ENCODE results near the gene TMEM45A. TPM values are rescaled to one million over a fixed set of nuclear protein-coding genes. Genes with fewer than 3 reads are reported as not detected.

TMEM45A gene
- polyA plus RNA-seq, 1 donor from 2014 or later, result 2.4 TPM

GRCh38 chr3:100489118-100489517 is 3.3 kb upstream of the TMEM45A start:
- Histone ChIP-seq H3K36me3 (ENCODE audit: insufficient read depth, low read length) (no peaks in the 10 kb centered on the region), H2AFZ (ENCODE audit: low read depth, low read length) (no peak overlapping the region), H4K20me1 (ENCODE audit: insufficient read depth) (no peaks in the 10 kb centered on the region), H3K4me2 (ENCODE audit: low read length) (no peak overlapping the region), H3K9me2 (ENCODE audit: insufficient read depth, low read length) (no peaks in the 10 kb centered on the region), H3K27ac (ENCODE audit: low read length) (no peak overlapping the region), H3K27me3 (ENCODE audit: insufficient read depth, low read depth, low read length) (no peaks in the 10 kb centered on the region), H3K4me3 (ENCODE audit: low read length) (no peak overlapping the region), H3K79me2 (replicated peaks; ENCODE audit: insufficient read depth, low read length) (no peaks in the 10 kb centered on the region), H3K9me3 (ENCODE audit: low read length) (no peaks in the 10 kb centered on the region), H3F3A (ENCODE audit: insufficient read depth, low read length, poor library complexity, severe bottlenecking) (peaks cover 3% of the 10 kb centered on the region), H3K9ac (ENCODE audit: low read length) (no peak overlapping the region)
- TF ChIP-seq RAD21 (conservative IDR thresholded peaks at IDR 0.05) (no peak), EP300 (conservative IDR thresholded peaks at IDR 0.05; ENCODE audit: poor library complexity, severe bottlenecking) (no peak), MXI1 (conservative IDR thresholded peaks at IDR 0.05; ENCODE audit: poor library complexity, severe bottlenecking) (no peak), TAF1 (IDR thresholded peaks at IDR 0.05; ENCODE audit: low read depth) (no peak), CTCF (IDR thresholded peaks at IDR 0.05; ENCODE audit: poor library complexity, severe bottlenecking) (no peak), POLR2AphosphoS5 (IDR thresholded peaks at IDR 0.05) (no peak)

GRCh38 chr3:100496711-100497261 is 4.4 kb downstream of the TMEM45A start:
- no peaks in the 10 kb centered on the region for H4K20me1 ChIP-seq (ENCODE audit: insufficient read depth)

More at GRCh38 chr3:100496711-100497261, 4.4 kb downstream of the TMEM45A start:
- H3K36me3 ChIP-seq (ENCODE audit: insufficient read depth, low read length), result no peaks in the 10 kb centered on the region
- no peak for TF ChIP-seq CTCF (IDR thresholded peaks at IDR 0.05; ENCODE audit: poor library complexity, severe bottlenecking)
- TF ChIP-seq TAF1 (IDR thresholded peaks at IDR 0.05; ENCODE audit: low read depth), result no peak
- no peak for TF ChIP-seq SMC3 (conservative IDR thresholded peaks at IDR 0.05; ENCODE audit: poor library complexity)
- no peak for TF ChIP-seq MXI1 (conservative IDR thresholded peaks at IDR 0.05; ENCODE audit: poor library complexity, severe bottlenecking)
- TF ChIP-seq EP300 (conservative IDR thresholded peaks at IDR 0.05; ENCODE audit: poor library complexity, severe bottlenecking), result no peak
- no peak for TF ChIP-seq REST (IDR thresholded peaks at IDR 0.05; ENCODE audit: borderline replicate concordance)
- TF ChIP-seq EZH2 (IDR thresholded peaks at IDR 0.05; ENCODE audit: borderline replicate concordance, insufficient read depth, low read length, poor library complexity, severe bottlenecking), result no peak
- no peak for TF ChIP-seq RAD21 (conservative IDR thresholded peaks at IDR 0.05)
- TF ChIP-seq POLR2AphosphoS5 (IDR thresholded peaks at IDR 0.05), result no peak
- peaks cover 2% of the 10 kb centered on the region for H3F3A ChIP-seq (ENCODE audit: insufficient read depth, low read length, poor library complexity, severe bottlenecking)
- no peaks in the 10 kb centered on the region for H3K27me3 ChIP-seq (ENCODE audit: insufficient read depth, low read depth, low read length)
- H3K27ac ChIP-seq (ENCODE audit: low read length), result no peak overlapping the region
- H3K4me2 ChIP-seq (ENCODE audit: low read length), result no peak overlapping the region
- H3K9me2 ChIP-seq (ENCODE audit: insufficient read depth, low read length), result no peaks in the 10 kb centered on the region
- H3K79me2 ChIP-seq (replicated peaks; ENCODE audit: insufficient read depth, low read length), result no peaks in the 10 kb centered on the region
- no peak overlapping the region for H2AFZ ChIP-seq (ENCODE audit: low read depth, low read length)
- no peaks in the 10 kb centered on the region for H3K9me3 ChIP-seq (ENCODE audit: low read length)
- no peak overlapping the region for H3K9ac ChIP-seq (ENCODE audit: low read length)
- H3K4me3 ChIP-seq (ENCODE audit: low read length), result no peak overlapping the region

Data from neural cell (in vitro differentiated cells).